K562 (cell line): ENCODE data around the gene EFNA2. TPM values are rescaled to one million over a fixed set of nuclear protein-coding genes. Genes with fewer than 3 reads are reported as not detected.

Experiments
- ATF7 ChIP-seq: fragments of 450-650 bp; IDR thresholded peaks from 2 replicates; pipeline ENCODE4 v1.7.1; 2014; ENCODE audit warnings: mild to moderate bottlenecking, moderate library complexity
- CHD1 ChIP-seq: fragments of 200-600 bp; sonication (generic); IDR thresholded peaks from one replicate; pipeline ENCODE4 v1.6.1; 2012; ENCODE audit warnings: mild to moderate bottlenecking, moderate library complexity, low read length, inconsistent platforms
- CXXC5 ChIP-seq: fragments of 250-450 bp; sonication (Bioruptor Pico); IDR thresholded peaks from 2 replicates; pipeline ENCODE4 v1.8.0; 2022; ENCODE audit warnings: inconsistent platforms, mild to moderate bottlenecking, moderate library complexity
- EP400 ChIP-seq: fragments of 450-650 bp; IDR thresholded peaks from 2 replicates; pipeline ENCODE4 v1.6.1; 2017; ENCODE audit warnings: antibody characterized with exemption, mild to moderate bottlenecking, moderate library complexity
- HNRNPLL ChIP-seq: fragments of 200-400 bp; formaldehyde crosslinking; IDR thresholded peaks from 2 replicates; pipeline ENCODE4 v1.6.1; 2017; ENCODE audit warnings: low read length, low read depth, mild to moderate bottlenecking; ENCODE audit not compliant: poor library complexity, severe bottlenecking
- KDM5B ChIP-seq: fragments of 200-600 bp; sonication (generic); IDR thresholded peaks from 2 replicates; pipeline ENCODE4 v1.6.1; 2012; ENCODE audit warnings: low read depth, mild to moderate bottlenecking, moderate library complexity, low read length, control low read depth, inconsistent platforms; ENCODE audit not compliant: insufficient replicate concordance
- KLF16 ChIP-seq: IDR thresholded peaks from 2 replicates; pipeline ENCODE4 v1.6.1; 2016; ENCODE audit warnings: antibody characterized with exemption
- NFE2 ChIP-seq: IDR thresholded peaks from 2 replicates; pipeline ENCODE4 v1.6.1; 2014; ENCODE audit warnings: antibody characterized with exemption, low read depth
- PHF21A ChIP-seq: fragments of 450-650 bp; IDR thresholded peaks from 2 replicates; pipeline ENCODE4 v1.6.1; 2017; ENCODE audit warnings: low read depth, borderline replicate concordance
- RBM15 ChIP-seq: fragments of 200-400 bp; formaldehyde crosslinking; IDR thresholded peaks from 2 replicates; pipeline ENCODE4 v1.6.1; 2018; ENCODE audit warnings: mild to moderate bottlenecking, low read length, moderate library complexity; ENCODE audit not compliant: insufficient read depth
- SRSF3 ChIP-seq: fragments of 200-400 bp; formaldehyde crosslinking; IDR thresholded peaks from 2 replicates; pipeline ENCODE4 v1.6.1; 2016; ENCODE audit warnings: mild to moderate bottlenecking, low read length, moderate library complexity; ENCODE audit not compliant: insufficient read depth
- SRSF9 ChIP-seq: fragments of 200-400 bp; formaldehyde crosslinking; IDR thresholded peaks from 2 replicates; pipeline ENCODE4 v1.6.1; 2017; ENCODE audit warnings: low read depth, low read length, borderline replicate concordance
- TFAP4 ChIP-seq: sonication (generic); formaldehyde crosslinking; IDR thresholded peaks from 2 replicates; pipeline ENCODE4 v1.8.0; 2022; ENCODE audit warnings: missing genetic modification reagents, mild to moderate bottlenecking, moderate library complexity, borderline replicate concordance
- U2AF2 ChIP-seq: fragments of 200-400 bp; formaldehyde crosslinking; optimal IDR thresholded peaks from 2 replicates; pipeline ENCODE3; 2017; ENCODE audit warnings: low read depth, mild to moderate bottlenecking, low read length
- ZBTB9 ChIP-seq: fragments of 450-650 bp; formaldehyde crosslinking; IDR thresholded peaks from 2 replicates; pipeline ENCODE4 v1.4.0; 2020; ENCODE audit warnings: mild to moderate bottlenecking, moderate library complexity
- ZNF347 ChIP-seq: fragments of 450-650 bp; formaldehyde crosslinking; IDR thresholded peaks from 2 replicates; pipeline ENCODE4 v1.4.0; 2020; ENCODE audit warnings: low read depth, mild to moderate bottlenecking, moderate library complexity
- ZNF431 ChIP-seq: sonication (generic); formaldehyde crosslinking; IDR thresholded peaks from 2 replicates; pipeline ENCODE4 v1.8.0; 2022; ENCODE audit warnings: mild to moderate bottlenecking, missing genetic modification reagents
- ZNF740 ChIP-seq, 3 experiments: fragments of 200-800 bp in 1 of 3; sonication (Bioruptor generic) in 1 of 3; sonication (generic) in 1 of 3; formaldehyde crosslinking in 1 of 3; IDR thresholded peaks; 2 replicates each; pipeline versions ENCODE4 v1.6.1 to v1.8.0; 2016 to 2022; ENCODE audit warnings: mild to moderate bottlenecking in 2 of 3, missing compliant biosample characterization in 2 of 3, missing genetic modification characterization in 2 of 3, missing genetic modification reagents in 1 of 3
- polyA plus RNA-seq, 8 experiments: library from polyadenylated mRNA; depleted of rRNA in 4 of 8; stranded (reverse) in 5 of 8; unstranded in 3 of 8; fragments of >200 nt; fragmentation: Nextera tagmentation in 2 of 8; fragmentation: Illumina TruSeq in 1 of 8; extraction: Ambion mirVana in 2 of 8; extraction: Trizol in 1 of 8; gene quantifications; 2 replicates each; pipeline versions ENCODE4 v1.2.1 to v1.2.3, GENCODE V29; 2011 to 2014; ENCODE audit warnings: inconsistent platforms in 1 of 8, missing spikeins in 1 of 8
- total RNA-seq, 7 experiments: library from RNA; depleted of rRNA in 6 of 7; stranded (reverse); fragments of >200 nt in 6 of 7; fragmentation: Illumina TruSeq in 2 of 7; extraction: Trizol in 2 of 7; gene quantifications; 2 replicates each; pipeline versions ENCODE4 v1.2.1 to v1.2.3, GENCODE V29; 2011 to 2021; ENCODE audit warnings: low replicate concordance in 1 of 7
- TF ChIP-seq, protein P1 (sequence below): IDR thresholded peaks from 3 replicates; pipeline ENCODE4 v1.6.1; 2011; ENCODE audit warnings: borderline replicate concordance, mild to moderate bottlenecking; ENCODE audit not compliant: insufficient read length, insufficient read depth
- TF ChIP-seq, protein P2 (sequence below): fragments of 450-650 bp; formaldehyde crosslinking; IDR thresholded peaks from 2 replicates; pipeline ENCODE4 v1.4.0; 2022; ENCODE audit warnings: missing genetic modification characterization

Gene EFNA2
- total and polyA plus RNA-seq, 9 of the 15 experiments (the other 6 are each of a cell fraction or from before 2014, with no cell fraction given) = 0.11 to 0.44 (median 0.15) TPM; not detected in 6

DNA sequence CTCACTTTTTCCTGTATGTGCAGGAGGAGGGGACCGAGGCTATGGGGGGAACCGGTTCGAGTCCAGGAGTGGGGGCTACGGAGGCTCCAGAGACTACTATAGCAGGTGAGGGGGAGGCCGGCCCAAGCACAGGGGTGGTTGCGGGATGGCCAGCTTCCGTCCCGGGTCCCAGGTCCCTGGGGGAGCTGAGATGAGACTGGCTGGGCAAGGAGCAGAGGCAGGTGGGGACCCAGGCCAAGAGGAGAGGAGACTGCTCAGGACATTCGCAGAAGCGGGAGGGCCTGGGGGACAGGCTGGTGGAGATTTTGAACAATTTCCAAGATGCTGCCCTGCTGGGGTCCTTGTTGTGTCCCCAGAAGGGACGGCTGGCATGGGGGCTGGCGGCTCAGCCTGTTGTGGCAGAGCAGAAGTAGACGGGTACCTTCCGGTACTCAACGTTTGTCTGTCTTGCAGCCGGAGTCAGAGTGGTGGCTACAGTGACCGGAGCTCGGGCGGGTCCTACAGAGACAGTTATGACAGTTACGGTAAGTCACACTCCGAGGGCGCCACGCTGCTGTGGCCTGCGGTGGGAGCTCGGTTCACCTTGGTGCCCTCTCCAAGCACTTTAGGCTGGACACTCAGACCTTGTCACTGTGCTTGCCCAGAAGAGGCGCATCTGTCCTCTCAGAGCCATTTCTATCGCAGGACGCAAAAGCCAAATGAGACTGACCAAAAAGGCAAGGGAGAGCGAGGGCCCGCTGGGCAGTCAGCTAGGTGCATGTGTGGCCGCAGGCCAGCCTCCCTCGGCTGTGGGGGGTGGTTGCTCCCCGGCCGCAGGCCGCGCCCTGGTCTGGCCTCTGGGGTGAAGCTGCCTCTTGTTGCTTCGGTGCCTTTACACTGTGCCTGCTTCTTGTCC is 13.9 kb upstream of the EFNA2 start (continued):
- peak; percentile 93 for TF ChIP-seq HNRNPLL
- no peak for TF ChIP-seq ZNF347 (CRISPR knock-in tag)
- no peak for TF ChIP-seq PHF21A
- TF ChIP-seq CXXC5 (CRISPR knock-in tag) = peak; percentile 46
- TF ChIP-seq KDM5B = peak; percentile 13
- TF ChIP-seq ZBTB9 (CRISPR knock-in tag) = no peak
- peak; percentile 80 for TF ChIP-seq ZNF740 (CRISPR knock-in tag; IDR thresholded peaks at IDR 0.05)
- 0 out of 4 replicates have a peak, but pooled peaks of 1 of the 2 experiments have one; percentile 31 for TF ChIP-seq ZNF740 (tag; IDR thresholded peaks at IDR 0.05)
- no peak for TF ChIP-seq NFE2
- TF ChIP-seq, protein P1, sequence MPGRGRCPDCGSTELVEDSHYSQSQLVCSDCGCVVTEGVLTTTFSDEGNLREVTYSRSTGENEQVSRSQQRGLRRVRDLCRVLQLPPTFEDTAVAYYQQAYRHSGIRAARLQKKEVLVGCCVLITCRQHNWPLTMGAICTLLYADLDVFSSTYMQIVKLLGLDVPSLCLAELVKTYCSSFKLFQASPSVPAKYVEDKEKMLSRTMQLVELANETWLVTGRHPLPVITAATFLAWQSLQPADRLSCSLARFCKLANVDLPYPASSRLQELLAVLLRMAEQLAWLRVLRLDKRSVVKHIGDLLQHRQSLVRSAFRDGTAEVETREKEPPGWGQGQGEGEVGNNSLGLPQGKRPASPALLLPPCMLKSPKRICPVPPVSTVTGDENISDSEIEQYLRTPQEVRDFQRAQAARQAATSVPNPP = no peak
- no peak for TF ChIP-seq ZNF431 (CRISPR knock-in tag)
- TF ChIP-seq KLF16 = no peak
- TF ChIP-seq SRSF9 = no peak
- 0 out of 2 replicates have a peak, but pooled peaks have one; percentile 24 for TF ChIP-seq EP400
- no peak for TF ChIP-seq SRSF3
- no peak for TF ChIP-seq U2AF2
- peak; percentile 12; the same call in 1 of the 2 replicates for TF ChIP-seq TFAP4 (CRISPR knock-in tag)
- TF ChIP-seq ATF7 = no peak
- TF ChIP-seq, protein P2, sequence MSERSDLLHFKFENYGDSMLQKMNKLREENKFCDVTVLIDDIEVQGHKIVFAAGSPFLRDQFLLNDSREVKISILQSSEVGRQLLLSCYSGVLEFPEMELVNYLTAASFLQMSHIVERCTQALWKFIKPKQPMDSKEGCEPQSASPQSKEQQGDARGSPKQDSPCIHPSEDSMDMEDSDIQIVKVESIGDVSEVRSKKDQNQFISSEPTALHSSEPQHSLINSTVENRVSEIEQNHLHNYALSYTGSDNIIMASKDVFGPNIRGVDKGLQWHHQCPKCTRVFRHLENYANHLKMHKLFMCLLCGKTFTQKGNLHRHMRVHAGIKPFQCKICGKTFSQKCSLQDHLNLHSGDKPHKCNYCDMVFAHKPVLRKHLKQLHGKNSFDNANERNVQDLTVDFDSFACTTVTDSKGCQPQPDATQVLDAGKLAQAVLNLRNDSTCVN (CRISPR knock-in tag) = no peak
- peak; percentile 75 for TF ChIP-seq CHD1
- no peak for TF ChIP-seq RBM15
